Measurements from ENCODE around the gene KARS1.
A peak's percentile ranks its signal among the peaks of the same experiment; 100 is the strongest.

Gene KARS1

DNA sequence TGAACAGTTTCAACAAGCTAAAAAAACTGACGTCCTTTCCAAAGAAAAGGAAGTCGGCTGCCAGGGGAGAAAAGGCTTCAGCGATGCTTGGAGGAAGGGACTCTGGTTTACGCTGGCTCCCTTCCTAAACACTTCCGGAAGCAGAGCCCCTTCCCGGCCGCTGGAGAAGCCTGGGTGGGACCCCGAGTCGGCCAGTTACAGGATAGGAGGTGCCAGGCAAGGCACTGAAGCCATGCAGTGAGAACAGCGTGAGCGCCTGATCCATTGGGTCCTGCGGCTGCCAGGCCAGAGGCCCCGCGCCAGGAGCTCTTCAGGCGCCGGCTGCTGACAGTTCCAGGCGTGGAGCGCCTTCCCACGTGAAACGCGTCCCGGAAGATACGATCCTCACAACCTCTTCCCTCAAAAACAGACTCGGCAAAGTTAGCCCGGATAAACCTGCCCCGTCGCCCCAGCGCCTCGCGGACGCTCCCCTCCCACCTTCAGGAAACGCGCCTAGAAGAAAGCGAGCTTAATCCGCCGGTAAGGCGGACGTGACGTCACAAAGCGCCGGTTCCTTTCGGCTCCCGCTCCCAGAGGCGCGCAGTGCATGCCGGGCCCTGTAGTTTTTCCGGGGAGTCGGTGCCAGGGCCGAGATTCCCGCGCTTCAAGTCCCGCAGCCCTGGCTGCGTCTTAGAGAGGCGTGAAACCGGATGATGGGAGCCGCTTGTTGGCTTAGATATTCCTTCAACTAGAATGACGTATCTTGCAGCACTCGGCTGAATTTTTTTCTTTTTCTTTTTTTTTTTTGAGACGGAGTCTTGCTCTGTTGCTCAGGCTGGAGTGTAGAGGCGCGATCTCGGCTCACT is 24.5 kb downstream of the KARS1 start, which contains the start of gene ADAT1:
Gene ADAT1 (minus strand): TSS at position 521 of the 845 bp plus-strand sequence. CDS start 2,482 bp downstream, outside the sequence.
- H3K9me3 ChIP-seq (ENCODE audit: insufficient read depth, low read length, severe bottlenecking), result no peaks in the 10 kb centered on the region
- ATAC-seq (ENCODE audit: insufficient read depth, low read depth), result peak; percentile 95
- no peaks in the 10 kb centered on the region for H3K27me3 ChIP-seq (ENCODE audit: insufficient read depth, low read length, poor library complexity)
- H3K4me2 ChIP-seq (ENCODE audit: insufficient read depth, low read length), result peak within 1 kb of the TSS; percentile 91
- H3K9ac ChIP-seq (ENCODE audit: low read depth, low read length), result peak within 1 kb of the TSS; percentile 82
- peaks cover 31% of the 10 kb centered on the region for H3K4me1 ChIP-seq (ENCODE audit: insufficient read depth, low read length)
- H3K4me3 ChIP-seq (ENCODE audit: low read depth in 1 of 2, low read length in 2 of 2), result peak within 1 kb of the TSS; percentile 52 to 72
- peaks cover 54% of the 10 kb centered on the region for H3K36me3 ChIP-seq (ENCODE audit: insufficient read depth, low read length)
- H4K20me1 ChIP-seq (ENCODE audit: insufficient read depth, low read length), result no peaks in the 10 kb centered on the region
- no peak for TF ChIP-seq EZH2 (IDR thresholded peaks at IDR 0.05; ENCODE audit: borderline replicate concordance, low read depth, low read length, severe bottlenecking)
- TF ChIP-seq, protein P1, sequence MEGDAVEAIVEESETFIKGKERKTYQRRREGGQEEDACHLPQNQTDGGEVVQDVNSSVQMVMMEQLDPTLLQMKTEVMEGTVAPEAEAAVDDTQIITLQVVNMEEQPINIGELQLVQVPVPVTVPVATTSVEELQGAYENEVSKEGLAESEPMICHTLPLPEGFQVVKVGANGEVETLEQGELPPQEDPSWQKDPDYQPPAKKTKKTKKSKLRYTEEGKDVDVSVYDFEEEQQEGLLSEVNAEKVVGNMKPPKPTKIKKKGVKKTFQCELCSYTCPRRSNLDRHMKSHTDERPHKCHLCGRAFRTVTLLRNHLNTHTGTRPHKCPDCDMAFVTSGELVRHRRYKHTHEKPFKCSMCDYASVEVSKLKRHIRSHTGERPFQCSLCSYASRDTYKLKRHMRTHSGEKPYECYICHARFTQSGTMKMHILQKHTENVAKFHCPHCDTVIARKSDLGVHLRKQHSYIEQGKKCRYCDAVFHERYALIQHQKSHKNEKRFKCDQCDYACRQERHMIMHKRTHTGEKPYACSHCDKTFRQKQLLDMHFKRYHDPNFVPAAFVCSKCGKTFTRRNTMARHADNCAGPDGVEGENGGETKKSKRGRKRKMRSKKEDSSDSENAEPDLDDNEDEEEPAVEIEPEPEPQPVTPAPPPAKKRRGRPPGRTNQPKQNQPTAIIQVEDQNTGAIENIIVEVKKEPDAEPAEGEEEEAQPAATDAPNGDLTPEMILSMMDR (IDR thresholded peaks at IDR 0.05; ENCODE audit: borderline replicate concordance, extremely low read depth, low read length, poor library complexity, severe bottlenecking), result no peak
- peak; percentile 98 for DNase-seq
- peak within 1 kb of the TSS; percentile 82 for H3K27ac ChIP-seq (ENCODE audit: low read length)
- H2AFZ ChIP-seq (ENCODE audit: low read depth, low read length), result peak within 1 kb of the TSS; percentile 77
- H3K79me2 ChIP-seq (ENCODE audit: insufficient read depth, low read length), result peaks cover 24% of the 10 kb centered on the region

DNA sequence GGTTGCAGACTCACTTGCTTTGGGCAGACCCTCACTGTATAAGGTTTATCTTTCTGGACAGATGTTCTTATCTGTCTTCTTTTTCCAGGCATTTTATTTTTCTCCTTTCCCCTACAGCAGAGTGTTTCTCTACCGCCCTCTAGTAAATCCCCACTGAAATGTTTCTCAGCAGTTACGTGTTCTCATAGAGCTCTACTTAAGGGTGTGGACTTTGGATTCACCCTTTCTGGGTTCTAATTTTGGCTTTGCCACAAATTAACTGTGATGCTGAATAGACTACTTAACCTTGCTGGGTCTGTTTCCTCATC is 26.3 kb downstream of the KARS1 start:
- DNase-seq (no peak), ATAC-seq (ENCODE audit: insufficient read depth, low read depth) (no peak)
- Histone ChIP-seq H3K4me3 (ENCODE audit: low read depth in 1 of 2, low read length in 2 of 2) (no peak overlapping the region), H3K9me3 (ENCODE audit: insufficient read depth, low read length, severe bottlenecking) (no peaks in the 10 kb centered on the region), H3K9ac (ENCODE audit: low read depth, low read length) (no peak overlapping the region), H4K20me1 (ENCODE audit: insufficient read depth, low read length) (no peaks in the 10 kb centered on the region), H3K36me3 (ENCODE audit: insufficient read depth, low read length) (peaks cover 53% of the 10 kb centered on the region), H3K27me3 (ENCODE audit: insufficient read depth, low read length, poor library complexity) (no peaks in the 10 kb centered on the region), H2AFZ (ENCODE audit: low read depth, low read length) (no peak overlapping the region), H3K79me2 (ENCODE audit: insufficient read depth, low read length) (peaks cover 24% of the 10 kb centered on the region), H3K27ac (ENCODE audit: low read length) (no peak overlapping the region), H3K4me1 (ENCODE audit: insufficient read depth, low read length) (peaks cover 30% of the 10 kb centered on the region), H3K4me2 (ENCODE audit: insufficient read depth, low read length) (peak overlapping the region; percentile 91)
- no peak for TF ChIP-seq EZH2 (IDR thresholded peaks at IDR 0.05; ENCODE audit: borderline replicate concordance, low read depth, low read length, severe bottlenecking)
- TF ChIP-seq, protein P1 (IDR thresholded peaks at IDR 0.05; ENCODE audit: borderline replicate concordance, extremely low read depth, low read length, poor library complexity, severe bottlenecking), result peak; percentile 50

DNA sequence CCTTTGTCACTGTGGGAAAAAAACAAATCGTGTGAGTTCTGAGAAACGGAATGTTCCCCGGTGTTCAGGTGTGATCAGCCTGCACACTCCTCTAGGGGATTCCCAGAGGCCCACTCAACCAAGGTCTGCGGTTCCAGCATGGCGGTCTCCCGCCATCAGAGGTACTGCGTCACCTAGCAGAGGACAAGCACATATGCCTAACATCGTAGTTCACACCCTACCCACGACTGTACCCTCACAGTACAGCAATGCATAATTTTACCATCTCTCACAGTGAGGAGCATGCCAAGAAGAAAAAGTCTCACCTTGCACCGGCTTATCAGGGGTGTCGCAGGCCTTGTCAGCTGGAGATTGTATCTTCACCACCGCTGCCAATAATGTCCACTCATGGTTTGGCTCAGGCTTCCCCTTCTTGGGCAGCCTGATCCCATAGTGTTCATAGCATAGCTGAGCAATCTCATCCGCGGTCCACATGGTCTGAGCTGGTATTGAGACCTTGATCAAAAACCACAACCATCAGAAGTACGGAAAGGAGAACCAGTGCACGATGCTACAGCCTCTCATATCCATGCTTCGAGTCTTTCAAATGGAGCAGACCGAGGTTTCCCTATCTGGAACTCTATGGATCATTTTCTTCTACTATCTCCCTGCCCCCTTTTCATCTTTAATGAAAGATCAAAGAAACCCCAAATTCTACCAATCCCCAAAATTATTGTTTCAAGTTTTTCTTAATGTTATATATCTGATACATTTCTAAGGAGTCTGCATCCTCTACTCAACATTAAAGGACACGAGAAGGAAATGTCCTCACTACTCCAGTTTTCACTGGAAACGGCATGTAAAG is 26.9 kb downstream of the KARS1 start:
- no peak overlapping the region for H3K27ac ChIP-seq (ENCODE audit: low read length)
- no peaks in the 10 kb centered on the region for H4K20me1 ChIP-seq (ENCODE audit: insufficient read depth, low read length)
- peaks cover 53% of the 10 kb centered on the region for H3K36me3 ChIP-seq (ENCODE audit: insufficient read depth, low read length)
- TF ChIP-seq, protein P1 (IDR thresholded peaks at IDR 0.05; ENCODE audit: borderline replicate concordance, extremely low read depth, low read length, poor library complexity, severe bottlenecking), result no peak
- no peak for TF ChIP-seq EZH2 (IDR thresholded peaks at IDR 0.05; ENCODE audit: borderline replicate concordance, low read depth, low read length, severe bottlenecking)
- no peaks in the 10 kb centered on the region for H3K9me3 ChIP-seq (ENCODE audit: insufficient read depth, low read length, severe bottlenecking)
- H3K4me3 ChIP-seq (ENCODE audit: low read depth in 1 of 2, low read length in 2 of 2), result no peak overlapping the region
- H3K27me3 ChIP-seq (ENCODE audit: insufficient read depth, low read length, poor library complexity), result no peaks in the 10 kb centered on the region
- H2AFZ ChIP-seq (ENCODE audit: low read depth, low read length), result no peak overlapping the region
- DNase-seq, result no peak
- no peak overlapping the region for H3K9ac ChIP-seq (ENCODE audit: low read depth, low read length)
- H3K4me2 ChIP-seq (ENCODE audit: insufficient read depth, low read length), result peak overlapping the region; percentile 91; the same call in 1 of the 2 replicates
- H3K4me1 ChIP-seq (ENCODE audit: insufficient read depth, low read length), result peaks cover 30% of the 10 kb centered on the region
- peaks cover 24% of the 10 kb centered on the region for H3K79me2 ChIP-seq (ENCODE audit: insufficient read depth, low read length)
- no peak for ATAC-seq (ENCODE audit: insufficient read depth, low read depth)
